Activated T-helper 9 cell treated with anti-CD3 and anti-CD28 coated beads, Interleukin-2, amount 50 U/mL, for 16 hours (primary cell): ENCODE measurements around the gene SESN3.

Experiments used
- DNase-seq: peaks from one replicate; pipeline ENCODE4 v3.0.0-alpha.2; 2020; ENCODE audit warnings: low read depth

The SESN3 gene

GRCh38 chr11:95119361-95120060 lies 111.5 kb downstream of the SESN3 start:
- DNase-seq = no peak

DNA sequence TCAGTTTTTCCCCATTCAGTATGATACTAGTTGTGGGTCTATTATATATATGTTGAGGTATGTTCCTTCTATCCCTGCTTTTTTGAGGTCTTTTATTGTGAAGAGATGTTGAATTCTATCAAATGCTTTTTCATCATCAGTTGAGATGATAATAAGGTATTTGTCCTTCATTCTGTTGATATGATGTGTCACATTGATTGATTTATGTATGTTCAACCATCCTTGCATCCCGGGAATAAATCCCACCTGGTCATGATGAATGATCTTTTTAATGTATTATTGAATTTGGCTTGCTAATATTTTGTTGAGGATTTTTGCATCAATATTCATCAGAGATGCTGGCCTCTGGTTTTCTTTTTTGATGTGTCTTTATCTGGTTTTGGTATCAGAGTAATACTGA lies 115.4 kb downstream of the SESN3 start:
- no peak for DNase-seq
